ENCODE measurements around the gene SPG7. TPM values are rescaled to one million over a fixed set of nuclear protein-coding genes. Genes with fewer than 3 reads are reported as not detected.

The SPG7 gene
- total RNA-seq, 1 donor from 2014 or later = 96.1 TPM

DNA sequence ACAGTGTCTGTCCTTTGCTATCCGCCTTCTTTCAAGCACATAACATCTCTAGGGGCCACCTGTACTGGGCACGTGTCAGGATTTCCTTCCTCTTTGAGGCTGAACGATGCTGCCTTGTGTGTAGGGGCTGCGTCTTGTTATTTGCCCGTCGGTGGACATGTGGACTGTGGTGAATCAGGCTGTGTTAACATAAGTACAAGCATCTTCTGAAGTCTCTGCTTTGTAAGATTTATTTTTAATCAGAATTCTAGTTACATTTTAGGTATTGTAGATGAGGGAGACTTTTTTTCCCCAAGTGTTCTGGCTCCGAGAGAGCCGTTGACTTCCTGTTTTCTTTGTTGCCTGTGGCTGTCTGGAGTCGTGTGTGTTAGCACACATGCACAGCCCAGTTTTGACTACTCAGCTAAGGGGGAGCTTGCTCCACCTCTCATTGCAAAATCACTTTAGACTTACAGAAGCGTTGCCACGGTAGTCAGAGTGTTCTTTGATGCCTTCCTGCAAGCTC, 26.1 kb downstream of the SPG7 start:
- H3K27ac Mint-ChIP-seq (ENCODE audit: unreplicated experiment) = no peak overlapping the region
- H3K36me3 ChIP-seq (ENCODE audit: insufficient read depth, low read length) = peaks cover 41% of the 10 kb centered on the region
- FAIRE-seq (no peak), DNase-seq (ENCODE audit: low read depth) (no peak)
- no peak overlapping the region for H2AFZ ChIP-seq (ENCODE audit: low read depth, low read length)
- no peaks in the 10 kb centered on the region for H3K27me3 Mint-ChIP-seq (ENCODE audit: low read depth, unreplicated experiment)
- no peak overlapping the region for H3K9ac ChIP-seq (ENCODE audit: low read length)
- no peak overlapping the region for H3K4me3 Mint-ChIP-seq (ENCODE audit: unreplicated experiment)
- H3K36me3 Mint-ChIP-seq (ENCODE audit: low read depth, unreplicated experiment) = peaks cover 8% of the 10 kb centered on the region
- TF ChIP-seq, protein P1, sequence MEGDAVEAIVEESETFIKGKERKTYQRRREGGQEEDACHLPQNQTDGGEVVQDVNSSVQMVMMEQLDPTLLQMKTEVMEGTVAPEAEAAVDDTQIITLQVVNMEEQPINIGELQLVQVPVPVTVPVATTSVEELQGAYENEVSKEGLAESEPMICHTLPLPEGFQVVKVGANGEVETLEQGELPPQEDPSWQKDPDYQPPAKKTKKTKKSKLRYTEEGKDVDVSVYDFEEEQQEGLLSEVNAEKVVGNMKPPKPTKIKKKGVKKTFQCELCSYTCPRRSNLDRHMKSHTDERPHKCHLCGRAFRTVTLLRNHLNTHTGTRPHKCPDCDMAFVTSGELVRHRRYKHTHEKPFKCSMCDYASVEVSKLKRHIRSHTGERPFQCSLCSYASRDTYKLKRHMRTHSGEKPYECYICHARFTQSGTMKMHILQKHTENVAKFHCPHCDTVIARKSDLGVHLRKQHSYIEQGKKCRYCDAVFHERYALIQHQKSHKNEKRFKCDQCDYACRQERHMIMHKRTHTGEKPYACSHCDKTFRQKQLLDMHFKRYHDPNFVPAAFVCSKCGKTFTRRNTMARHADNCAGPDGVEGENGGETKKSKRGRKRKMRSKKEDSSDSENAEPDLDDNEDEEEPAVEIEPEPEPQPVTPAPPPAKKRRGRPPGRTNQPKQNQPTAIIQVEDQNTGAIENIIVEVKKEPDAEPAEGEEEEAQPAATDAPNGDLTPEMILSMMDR (IDR thresholded peaks at IDR 0.05; ENCODE audit: insufficient read depth, low read depth, low read length) = no peak
- no peak for TF ChIP-seq EZH2 (IDR thresholded peaks at IDR 0.05; ENCODE audit: insufficient read depth, low read length)
- peaks cover 48% of the 10 kb centered on the region for H3K79me2 ChIP-seq (ENCODE audit: insufficient read depth, low read length)
- H3K9me3 ChIP-seq (ENCODE audit: insufficient read depth, low read depth, low read length) = no peaks in the 10 kb centered on the region
- no peaks in the 10 kb centered on the region for H3K27me3 ChIP-seq (ENCODE audit: insufficient read depth, low read length)
- no peak overlapping the region for H3K4me2 ChIP-seq (ENCODE audit: low read length)
- H3K4me1 ChIP-seq (ENCODE audit: insufficient read depth, low read length) = peaks cover 14% of the 10 kb centered on the region
- no peaks in the 10 kb centered on the region for H3K9me3 Mint-ChIP-seq (ENCODE audit: unreplicated experiment)
- H3K4me1 Mint-ChIP-seq (ENCODE audit: low read depth, unreplicated experiment) = no peaks in the 10 kb centered on the region
- no peak overlapping the region for H3K4me3 ChIP-seq (ENCODE audit: insufficient read depth, low read depth, low read length)
- H3K27ac ChIP-seq (ENCODE audit: low read depth, low read length) = no peak overlapping the region
- peaks cover 68% of the 10 kb centered on the region for H4K20me1 ChIP-seq (ENCODE audit: insufficient read depth, low read length)

DNA sequence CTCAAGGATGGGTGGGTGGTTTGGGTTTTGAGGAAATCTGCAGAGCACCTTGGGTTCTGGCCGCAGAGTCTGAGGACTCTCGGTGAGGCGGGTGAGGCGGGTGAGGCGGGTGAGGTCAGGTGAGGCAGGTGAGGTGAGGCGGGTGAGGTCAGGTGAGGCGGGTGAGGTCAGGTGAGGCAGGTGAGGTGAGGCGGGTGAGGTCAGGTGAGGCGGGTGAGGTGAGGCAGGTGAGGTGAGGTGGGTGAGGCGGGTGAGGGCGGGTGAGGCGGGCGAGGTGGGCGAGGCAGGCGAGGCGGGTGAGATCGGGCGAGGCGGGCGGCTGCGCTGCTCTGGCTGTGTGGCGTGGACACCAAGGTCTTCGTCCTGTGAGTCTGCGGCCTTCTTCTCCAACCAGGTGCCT, 28.2 kb downstream of the SPG7 start:
- H3K4me3 ChIP-seq (ENCODE audit: insufficient read depth, low read depth, low read length) = no peak overlapping the region
- no peaks in the 10 kb centered on the region for H3K9me3 ChIP-seq (ENCODE audit: insufficient read depth, low read depth, low read length)
- H3K4me2 ChIP-seq (ENCODE audit: low read length) = no peak overlapping the region
- no peak overlapping the region for H3K4me3 Mint-ChIP-seq (ENCODE audit: unreplicated experiment)
- H3K27me3 ChIP-seq (ENCODE audit: insufficient read depth, low read length) = no peaks in the 10 kb centered on the region
- no peak overlapping the region for H3K9ac ChIP-seq (ENCODE audit: low read length)
- H4K20me1 ChIP-seq (ENCODE audit: insufficient read depth, low read length) = peaks cover 67% of the 10 kb centered on the region
- DNase-seq (ENCODE audit: low read depth) (no peak), FAIRE-seq (no peak)
- H3K4me1 ChIP-seq (ENCODE audit: insufficient read depth, low read length) = peaks cover 14% of the 10 kb centered on the region
- peaks cover 13% of the 10 kb centered on the region for H3K36me3 Mint-ChIP-seq (ENCODE audit: low read depth, unreplicated experiment)
- H3K4me1 Mint-ChIP-seq (ENCODE audit: low read depth, unreplicated experiment) = no peaks in the 10 kb centered on the region
- no peak overlapping the region for H3K27ac ChIP-seq (ENCODE audit: low read depth, low read length)
- H2AFZ ChIP-seq (ENCODE audit: low read depth, low read length) = no peak overlapping the region
- H3K79me2 ChIP-seq (ENCODE audit: insufficient read depth, low read length) = peaks cover 47% of the 10 kb centered on the region
- no peaks in the 10 kb centered on the region for H3K27me3 Mint-ChIP-seq (ENCODE audit: low read depth, unreplicated experiment)
- peaks cover 31% of the 10 kb centered on the region for H3K36me3 ChIP-seq (ENCODE audit: insufficient read depth, low read length)
- H3K9me3 Mint-ChIP-seq (ENCODE audit: unreplicated experiment) = no peaks in the 10 kb centered on the region
- no peak overlapping the region for H3K27ac Mint-ChIP-seq (ENCODE audit: unreplicated experiment)
- no peak for TF ChIP-seq EZH2 (IDR thresholded peaks at IDR 0.05; ENCODE audit: insufficient read depth, low read length)
- TF ChIP-seq, protein P1 (IDR thresholded peaks at IDR 0.05; ENCODE audit: insufficient read depth, low read depth, low read length) = no peak

DNA sequence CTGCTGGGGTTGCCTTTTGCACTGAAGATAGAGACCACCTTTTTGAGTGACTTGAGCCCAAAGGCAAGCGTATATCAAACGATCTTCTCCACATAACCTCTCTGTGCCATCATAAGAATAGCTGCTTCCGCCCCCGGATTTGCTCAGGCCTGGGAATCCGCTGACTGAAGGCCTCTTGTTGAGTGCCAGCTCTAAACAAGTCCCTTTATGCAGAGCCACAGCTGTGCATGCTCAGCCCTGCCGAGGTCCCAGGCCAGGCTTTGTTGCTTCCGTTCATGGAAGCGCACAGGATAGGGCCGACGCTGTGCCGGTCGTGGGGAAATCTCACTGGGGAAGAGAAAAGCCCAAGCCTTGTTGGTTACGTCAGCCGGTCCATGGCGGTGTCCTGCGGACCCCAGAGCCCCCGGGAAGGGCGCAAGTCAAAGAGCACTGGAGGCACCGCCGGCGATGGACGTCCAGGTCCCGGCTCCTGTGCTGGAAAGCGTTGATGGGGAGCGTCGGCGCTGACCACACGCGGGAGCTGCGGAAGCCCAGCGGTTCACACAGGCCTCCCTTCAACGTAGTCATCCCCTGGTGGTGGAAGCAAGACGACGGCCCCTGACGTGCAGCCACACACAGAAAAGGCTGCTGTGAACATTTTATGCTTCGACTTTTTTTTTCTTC, 28.8 kb downstream of the SPG7 start:
- Mint-ChIP-seq H3K9me3 (ENCODE audit: unreplicated experiment) (no peaks in the 10 kb centered on the region), H3K4me3 (ENCODE audit: unreplicated experiment) (no peak overlapping the region), H3K36me3 (ENCODE audit: low read depth, unreplicated experiment) (peaks cover 13% of the 10 kb centered on the region), H3K27me3 (ENCODE audit: low read depth, unreplicated experiment) (no peaks in the 10 kb centered on the region), H3K4me1 (ENCODE audit: low read depth, unreplicated experiment) (no peaks in the 10 kb centered on the region), H3K27ac (ENCODE audit: unreplicated experiment) (no peak overlapping the region)
- no peak overlapping the region for H3K4me2 ChIP-seq (ENCODE audit: low read length)
- H2AFZ ChIP-seq (ENCODE audit: low read depth, low read length) = no peak overlapping the region
- TF ChIP-seq EZH2 (IDR thresholded peaks at IDR 0.05; ENCODE audit: insufficient read depth, low read length) = no peak
- TF ChIP-seq, protein P1 (IDR thresholded peaks at IDR 0.05; ENCODE audit: insufficient read depth, low read depth, low read length) = no peak
- peaks cover 26% of the 10 kb centered on the region for H3K36me3 ChIP-seq (ENCODE audit: insufficient read depth, low read length)
- H3K9ac ChIP-seq (ENCODE audit: low read length) = no peak overlapping the region
- FAIRE-seq = no peak
- peaks cover 73% of the 10 kb centered on the region for H4K20me1 ChIP-seq (ENCODE audit: insufficient read depth, low read length)
- H3K27me3 ChIP-seq (ENCODE audit: insufficient read depth, low read length) = no peaks in the 10 kb centered on the region
- H3K27ac ChIP-seq (ENCODE audit: low read depth, low read length) = peak overlapping the region; percentile 2
- H3K4me1 ChIP-seq (ENCODE audit: insufficient read depth, low read length) = peaks cover 14% of the 10 kb centered on the region
- no peaks in the 10 kb centered on the region for H3K9me3 ChIP-seq (ENCODE audit: insufficient read depth, low read depth, low read length)
- H3K4me3 ChIP-seq (ENCODE audit: insufficient read depth, low read depth, low read length) = no peak overlapping the region
- DNase-seq (ENCODE audit: low read depth) = no peak
- peaks cover 47% of the 10 kb centered on the region for H3K79me2 ChIP-seq (ENCODE audit: insufficient read depth, low read length)

All from astrocyte (in vitro differentiated cells and primary cell).